Measurements from ENCODE around the gene DUS2. TPM values are rescaled to one million over a fixed set of nuclear protein-coding genes. Genes with fewer than 3 reads are reported as not detected.

DUS2 gene
- total RNA-seq, 1 experiment from 2014 or later = 12.1 TPM

DNA sequence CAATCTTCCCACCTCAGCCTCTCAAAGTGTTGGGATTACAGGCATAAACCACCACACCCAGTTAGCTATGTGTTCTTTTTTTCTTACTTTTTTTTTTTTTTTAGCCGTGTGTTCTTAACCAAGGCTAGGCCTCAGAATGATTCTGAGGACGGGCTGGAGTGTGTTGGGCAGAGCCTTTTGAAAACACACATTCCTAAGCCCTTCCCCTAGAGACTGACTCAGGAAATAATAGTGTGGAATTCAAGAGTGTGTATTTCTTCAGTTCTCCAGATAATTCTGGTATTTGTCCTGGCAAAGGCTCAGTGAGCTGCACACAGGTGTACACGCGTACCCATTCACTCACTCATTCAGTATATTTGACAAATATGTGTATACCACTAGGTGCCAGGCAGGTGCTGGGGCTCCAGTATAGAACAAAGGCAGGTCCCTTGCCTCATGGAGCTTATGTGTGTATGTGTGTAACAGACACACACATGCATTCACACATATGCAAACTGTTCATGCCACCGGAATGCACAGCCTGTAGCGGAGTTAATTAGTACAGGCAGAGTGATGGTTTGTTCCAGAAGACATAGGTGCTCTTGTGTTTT lies 42.7 kb downstream of the DUS2 start:
- ATAC-seq = no peak
- no peak for TF ChIP-seq SIN3A (IDR thresholded peaks at IDR 0.05; ENCODE audit: borderline replicate concordance, insufficient read depth, low read depth, low read length)
- TF ChIP-seq, protein P1, sequence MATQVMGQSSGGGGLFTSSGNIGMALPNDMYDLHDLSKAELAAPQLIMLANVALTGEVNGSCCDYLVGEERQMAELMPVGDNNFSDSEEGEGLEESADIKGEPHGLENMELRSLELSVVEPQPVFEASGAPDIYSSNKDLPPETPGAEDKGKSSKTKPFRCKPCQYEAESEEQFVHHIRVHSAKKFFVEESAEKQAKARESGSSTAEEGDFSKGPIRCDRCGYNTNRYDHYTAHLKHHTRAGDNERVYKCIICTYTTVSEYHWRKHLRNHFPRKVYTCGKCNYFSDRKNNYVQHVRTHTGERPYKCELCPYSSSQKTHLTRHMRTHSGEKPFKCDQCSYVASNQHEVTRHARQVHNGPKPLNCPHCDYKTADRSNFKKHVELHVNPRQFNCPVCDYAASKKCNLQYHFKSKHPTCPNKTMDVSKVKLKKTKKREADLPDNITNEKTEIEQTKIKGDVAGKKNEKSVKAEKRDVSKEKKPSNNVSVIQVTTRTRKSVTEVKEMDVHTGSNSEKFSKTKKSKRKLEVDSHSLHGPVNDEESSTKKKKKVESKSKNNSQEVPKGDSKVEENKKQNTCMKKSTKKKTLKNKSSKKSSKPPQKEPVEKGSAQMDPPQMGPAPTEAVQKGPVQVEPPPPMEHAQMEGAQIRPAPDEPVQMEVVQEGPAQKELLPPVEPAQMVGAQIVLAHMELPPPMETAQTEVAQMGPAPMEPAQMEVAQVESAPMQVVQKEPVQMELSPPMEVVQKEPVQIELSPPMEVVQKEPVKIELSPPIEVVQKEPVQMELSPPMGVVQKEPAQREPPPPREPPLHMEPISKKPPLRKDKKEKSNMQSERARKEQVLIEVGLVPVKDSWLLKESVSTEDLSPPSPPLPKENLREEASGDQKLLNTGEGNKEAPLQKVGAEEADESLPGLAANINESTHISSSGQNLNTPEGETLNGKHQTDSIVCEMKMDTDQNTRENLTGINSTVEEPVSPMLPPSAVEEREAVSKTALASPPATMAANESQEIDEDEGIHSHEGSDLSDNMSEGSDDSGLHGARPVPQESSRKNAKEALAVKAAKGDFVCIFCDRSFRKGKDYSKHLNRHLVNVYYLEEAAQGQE (IDR thresholded peaks at IDR 0.05; ENCODE audit: insufficient read depth in 1 of 2, low read depth in 2 of 2, low read length in 1 of 2) = no peak
- TF ChIP-seq TCF7L2 (IDR thresholded peaks at IDR 0.05; ENCODE audit: low read depth, low read length) = no peak
- Histone ChIP-seq H3K4me1 (ENCODE audit: control insufficient read depth, insufficient read depth, low read length) (no peaks in the 10 kb centered on the region), H3K36me3 (ENCODE audit: control insufficient read depth, insufficient read depth, low read length) (no peaks in the 10 kb centered on the region), H3K27ac (ENCODE audit: low read length) (no peak overlapping the region), H3K27me3 (ENCODE audit: control insufficient read depth, insufficient read depth, low read length) (no peaks in the 10 kb centered on the region), H3K9me3 (ENCODE audit: control insufficient read depth, insufficient read depth, low read depth, low read length) (no peaks in the 10 kb centered on the region), H3K4me3 (ENCODE audit: low read depth in 2 of 2, low read length in 2 of 2) (no peak overlapping the region)
- BruUV-seq (replicated peaks) = no TSS peak
- in situ Hi-C loops (cut with HindIII; ENCODE audit: low pct_unique_long_range_greater_than_20kb, low sequenced_read_pairs) (no loop called here), intact Hi-C loops (cut with micrococcal nuclease; ENCODE audit: unreplicated experiment) (no loop called here)
- DNase-seq (ENCODE audit: low read depth, low spot score) = no peak
- POLR2A ChIA-PET = interaction anchor here (0.6 to 0.7 kb wide), 2 partner anchors 173 to 544 kb away, joined by 4 to 8 read pairs; no protein-coding TSS in a partner anchor
- CTCF ChIA-PET = interaction anchor here (0.6 kb wide), 2 partner anchors 58 to 913 kb away, joined by 4 read pairs; no protein-coding TSS in a partner anchor

DNA sequence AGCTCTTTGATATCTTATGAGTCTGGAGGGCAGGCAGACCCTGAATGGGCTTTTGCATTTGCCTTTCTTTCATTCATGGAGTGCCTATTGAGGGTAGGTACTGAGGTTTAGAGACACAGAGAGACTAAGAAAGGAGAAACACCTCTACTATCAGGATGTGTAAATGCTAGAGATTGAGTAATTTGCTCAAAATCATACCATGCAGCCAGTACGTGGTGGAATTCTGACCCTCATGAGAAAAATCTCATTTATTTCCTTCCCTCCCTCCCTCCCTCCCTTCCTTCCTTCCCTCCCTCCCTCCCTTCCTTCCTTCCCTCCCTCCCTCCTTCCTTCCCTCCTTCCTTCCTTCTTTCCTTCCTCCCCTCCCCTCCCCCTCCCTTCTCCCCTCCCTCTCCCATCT lies 43.7 kb downstream of the DUS2 start:
- POLR2A ChIA-PET = no interaction called here
- in situ Hi-C loops (cut with HindIII; ENCODE audit: low pct_unique_long_range_greater_than_20kb, low sequenced_read_pairs) (no loop called here), intact Hi-C loops (cut with micrococcal nuclease; ENCODE audit: unreplicated experiment) (no loop called here)
- Histone ChIP-seq H3K36me3 (ENCODE audit: control insufficient read depth, insufficient read depth, low read length) (no peaks in the 10 kb centered on the region), H3K27me3 (ENCODE audit: control insufficient read depth, insufficient read depth, low read length) (no peaks in the 10 kb centered on the region), H3K9me3 (ENCODE audit: control insufficient read depth, insufficient read depth, low read depth, low read length) (no peaks in the 10 kb centered on the region), H3K27ac (ENCODE audit: low read length) (no peak overlapping the region), H3K4me3 (ENCODE audit: low read depth in 2 of 2, low read length in 2 of 2) (no peak overlapping the region), H3K4me1 (ENCODE audit: control insufficient read depth, insufficient read depth, low read length) (no peaks in the 10 kb centered on the region)
- ATAC-seq (no peak), DNase-seq (ENCODE audit: low read depth, low spot score) (no peak)
- BruUV-seq (replicated peaks) = no TSS peak
- CTCF ChIA-PET = no interaction called here
- TF ChIP-seq, protein P1 (IDR thresholded peaks at IDR 0.05; ENCODE audit: insufficient read depth in 1 of 2, low read depth in 2 of 2, low read length in 1 of 2) = no peak
- TF ChIP-seq, protein P2, sequence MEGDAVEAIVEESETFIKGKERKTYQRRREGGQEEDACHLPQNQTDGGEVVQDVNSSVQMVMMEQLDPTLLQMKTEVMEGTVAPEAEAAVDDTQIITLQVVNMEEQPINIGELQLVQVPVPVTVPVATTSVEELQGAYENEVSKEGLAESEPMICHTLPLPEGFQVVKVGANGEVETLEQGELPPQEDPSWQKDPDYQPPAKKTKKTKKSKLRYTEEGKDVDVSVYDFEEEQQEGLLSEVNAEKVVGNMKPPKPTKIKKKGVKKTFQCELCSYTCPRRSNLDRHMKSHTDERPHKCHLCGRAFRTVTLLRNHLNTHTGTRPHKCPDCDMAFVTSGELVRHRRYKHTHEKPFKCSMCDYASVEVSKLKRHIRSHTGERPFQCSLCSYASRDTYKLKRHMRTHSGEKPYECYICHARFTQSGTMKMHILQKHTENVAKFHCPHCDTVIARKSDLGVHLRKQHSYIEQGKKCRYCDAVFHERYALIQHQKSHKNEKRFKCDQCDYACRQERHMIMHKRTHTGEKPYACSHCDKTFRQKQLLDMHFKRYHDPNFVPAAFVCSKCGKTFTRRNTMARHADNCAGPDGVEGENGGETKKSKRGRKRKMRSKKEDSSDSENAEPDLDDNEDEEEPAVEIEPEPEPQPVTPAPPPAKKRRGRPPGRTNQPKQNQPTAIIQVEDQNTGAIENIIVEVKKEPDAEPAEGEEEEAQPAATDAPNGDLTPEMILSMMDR (IDR thresholded peaks at IDR 0.05) = no peak
- no peak for TF ChIP-seq TCF7L2 (IDR thresholded peaks at IDR 0.05; ENCODE audit: low read depth, low read length)
- no peak for TF ChIP-seq SIN3A (IDR thresholded peaks at IDR 0.05; ENCODE audit: borderline replicate concordance, insufficient read depth, low read depth, low read length)
- TF ChIP-seq POLR2AphosphoS5 (IDR thresholded peaks at IDR 0.05; ENCODE audit: low read depth, low read length) = no peak

Measured in Panc1 (cell line).